Stimulated activated CD8-positive, alpha-beta memory T cell treated with anti-CD3 and anti-CD28 coated beads, Interleukin-12 subunit alpha, Interleukin-12 subunit beta, amount 100 ng/mL, for 1 hour (primary cell): ENCODE results near the gene ATXN1.
A peak's percentile ranks its signal among the peaks of the same experiment; 100 is the strongest.
"Not testable (repeated sequence)": the region's sequence is repeated elsewhere in the genome, so short reads cannot be mapped to it uniquely, and the experiment has no call there.

Experiments used
- DNase-seq: peaks from one replicate; pipeline ENCODE4 v3.0.0-alpha.2; 2020; ENCODE audit warnings: low read depth

Gene ATXN1

GRCh38 chr6:16719488-16719887 is 41.8 kb downstream of the ATXN1 start:
- DNase-seq = no peak

GRCh38 chr6:16718356-16718755 is 42.9 kb downstream of the ATXN1 start:
- DNase-seq = no peak

GRCh38 chr6:16717275-16717942 is 43.9 kb downstream of the ATXN1 start:
- no peak for DNase-seq

- no peak for DNase-seq
These were observed 44.9 kb downstream of the ATXN1 start for GRCh38 chr6:16716321-16716858.

GRCh38 chr6:16713597-16713996 is 47.7 kb downstream of the ATXN1 start:
- DNase-seq = no peak

- no peak for DNase-seq
These were observed 48.3 kb downstream of the ATXN1 start for GRCh38 chr6:16712931-16713484.

- DNase-seq = no peak
These were observed 48.9 kb downstream of the ATXN1 start for GRCh38 chr6:16712255-16712930.

GRCh38 chr6:16711546-16712254 is 49.6 kb downstream of the ATXN1 start:
- DNase-seq = peak; percentile 31

- DNase-seq = no peak
These were observed 54.1 kb downstream of the ATXN1 start for GRCh38 chr6:16706911-16707783.

GRCh38 chr6:16706491-16706890 is 54.8 kb downstream of the ATXN1 start:
- not testable (repeated sequence) for DNase-seq

GRCh38 chr6:16706029-16706428 is 55.2 kb downstream of the ATXN1 start:
- DNase-seq = no peak

GRCh38 chr6:16705081-16705993 is 55.9 kb downstream of the ATXN1 start:
- no peak for DNase-seq

GRCh38 chr6:16704401-16705045 is 56.7 kb downstream of the ATXN1 start:
- no peak for DNase-seq

GRCh38 chr6:16702627-16703378 is 58.5 kb downstream of the ATXN1 start:
- DNase-seq = not testable (repeated sequence)

GRCh38 chr6:16700916-16701234 is 60.4 kb downstream of the ATXN1 start:
- no peak for DNase-seq

- no peak for DNase-seq
These were observed 60.9 kb downstream of the ATXN1 start for GRCh38 chr6:16700202-16700915.

- no peak for DNase-seq
These were observed 62.0 kb downstream of the ATXN1 start for GRCh38 chr6:16698997-16699868.

GRCh38 chr6:16698162-16698533 is 63.1 kb downstream of the ATXN1 start:
- no peak for DNase-seq
